Psoas muscle (tissue), 8 donors: ENCODE data around the gene YIPF3. TPM values are rescaled to one million over a fixed set of nuclear protein-coding genes. Genes with fewer than 3 reads are reported as not detected.
"Not testable (repeated sequence)": the region's sequence is repeated elsewhere in the genome, so short reads cannot be mapped to it uniquely, and the experiment has no call there.

Experiments
- ATAC-seq, 4 donors: fragments of 200-7000 bp; cut with Tn5 transposase; one replicate each; pipeline ENCODE4 v1.9.1; 2020; ENCODE audit warnings: moderate library complexity in 3 of 4, mild to moderate bottlenecking in 2 of 4
- DNase-seq, 2 donors: peaks; one replicate each; pipeline ENCODE4 v3.0.0-alpha.2; 2020
- H3K27ac ChIP-seq: fragments of 200-600 bp; one replicate; pipeline ENCODE4 v1.8.0; 2022
- H3K27me3 ChIP-seq, 3 donors: fragments of 200-600 bp in 1 of 3; one replicate each; pipeline versions ENCODE4 v1.6.1 to v1.8.0; 2013 to 2022; ENCODE audit warnings: low read length in 2 of 3, mild to moderate bottlenecking in 2 of 3, moderate library complexity in 1 of 3; ENCODE audit not compliant: insufficient read depth in 3 of 3
- H3K36me3 ChIP-seq, 2 donors: fragments of 200-600 bp in 1 of 2; one replicate each; pipeline versions ENCODE4 v1.6.1 to v1.8.0; 2013 to 2022; ENCODE audit warnings: low read depth in 1 of 2, mild to moderate bottlenecking in 1 of 2, moderate library complexity in 1 of 2; ENCODE audit not compliant: insufficient read depth in 1 of 2
- H3K4me1 ChIP-seq: fragments of 200-600 bp; one replicate; pipeline ENCODE4 v1.8.0; 2022
- H3K4me3 ChIP-seq: fragments of 200-600 bp; one replicate; pipeline ENCODE4 v1.8.0; 2022; ENCODE audit warnings: mild to moderate bottlenecking
- H3K9me3 ChIP-seq: fragments of 200-600 bp; one replicate; pipeline ENCODE4 v1.8.0; 2022
- CTCF ChIP-seq: fragments of 200-600 bp; IDR thresholded peaks from one replicate; pipeline ENCODE4 v1.8.0; 2022; ENCODE audit warnings: antibody characterized with exemption
- WGBS, 3 donors: extraction: QIAGEN DNeasy Blood & Tissue Kit; methylation state at CpG; one replicate each; pipeline versions ENCODE4 v1.1.6 to v1.1.7; 2013; 5-methylcytosine and 5-hydroxymethylcytosine counted together
- intact Hi-C, 2 donors: fragments of 100-400 bp; cut with DNase I; formaldehyde crosslinking; loops; one replicate each; pipeline versions ENCODE4 v1.11.0 to v1.14.2; 2022
- polyA plus RNA-seq, 3 donors: library from polyadenylated mRNA; stranded (reverse); fragments of 200-250 nt; gene quantifications; one replicate each; pipeline ENCODE4 v1.2.3, GENCODE V29; 2013
- total RNA-seq, 4 donors: library from RNA; stranded (reverse); fragmentation: NEBNext Ultra II Directional in 2 of 4; extraction: Animal tissue kit (Norgen Biotek cat#: 25700) in 2 of 4; gene quantifications; one replicate each; pipeline versions ENCODE4 v1.2.1 to v1.2.4, GENCODE V29; 2021 to 2023
- donor health status: healthy with polysubstance abuse.
- donor health status: DM: no; HTN: no; CAD: no; lungs with moderate emphysema.
- donor health status: Bipolar disorder and iron deficiency.
- donor health status: healthy.
- donor health status: DM: yes; HTN: yes; CAD: no.
- donor health status: DM: no; HTN: no; CAD: no.
- donor health status: DM: no; HTN: no; CAD: no.
- donor health status: DM: yes; HTN: yes; CAD: no.

YIPF3 gene
- total and polyA plus RNA-seq, 7 donors, result 57.7 to 91.5 (median 67.6) TPM

DNA sequence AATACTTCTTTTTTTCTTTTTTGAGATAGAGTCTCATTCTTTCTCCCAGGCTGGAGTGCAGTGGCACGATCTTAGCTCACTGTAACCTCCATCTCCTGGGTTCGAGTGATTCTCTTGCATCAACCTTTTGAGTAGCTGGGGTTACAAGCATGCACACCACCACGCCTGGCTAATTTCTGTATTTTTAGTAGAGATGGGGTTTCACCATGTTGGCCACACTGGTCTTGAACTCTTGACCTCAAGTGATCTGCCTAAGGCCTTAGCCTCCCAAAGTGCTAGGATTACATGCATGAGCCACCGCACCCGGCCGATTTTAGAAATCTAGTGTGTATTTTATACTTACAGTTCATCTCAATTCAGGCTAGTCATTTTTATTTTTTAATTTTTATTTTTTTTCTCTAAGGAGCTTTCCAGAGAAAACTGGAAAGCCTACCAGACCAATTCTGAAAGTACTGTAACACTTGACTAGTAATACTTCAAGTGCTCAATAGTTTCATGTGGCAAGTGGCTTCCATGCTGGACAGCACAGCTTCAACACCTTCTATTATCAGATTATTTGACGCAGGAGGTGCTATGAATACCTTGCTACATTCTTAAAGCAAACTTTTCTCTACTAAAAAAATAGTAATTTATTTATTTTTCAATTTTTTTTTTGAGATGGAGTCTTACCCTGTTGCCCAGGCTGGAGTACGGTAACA lies 25.2 kb upstream of the YIPF3 start:
- no peak for DNase-seq
- no peak for TF ChIP-seq CTCF
- ATAC-seq, result no peak
- Histone ChIP-seq H3K36me3 (peaks cover 3 to 96% of the 10 kb centered on the region in 2 donors), H3K4me1 (no peaks in the 10 kb centered on the region), H3K9me3 (no peaks in the 10 kb centered on the region), H3K27ac (no peak overlapping the region), H3K27me3 (no peaks in the 10 kb centered on the region), H3K4me3 (no peak overlapping the region)
- WGBS, 3 donors, result 90 to 96% (median 91%) methylated on average over 8 of the region's 8 CpGs
- intact Hi-C loops, result no loop called here

DNA sequence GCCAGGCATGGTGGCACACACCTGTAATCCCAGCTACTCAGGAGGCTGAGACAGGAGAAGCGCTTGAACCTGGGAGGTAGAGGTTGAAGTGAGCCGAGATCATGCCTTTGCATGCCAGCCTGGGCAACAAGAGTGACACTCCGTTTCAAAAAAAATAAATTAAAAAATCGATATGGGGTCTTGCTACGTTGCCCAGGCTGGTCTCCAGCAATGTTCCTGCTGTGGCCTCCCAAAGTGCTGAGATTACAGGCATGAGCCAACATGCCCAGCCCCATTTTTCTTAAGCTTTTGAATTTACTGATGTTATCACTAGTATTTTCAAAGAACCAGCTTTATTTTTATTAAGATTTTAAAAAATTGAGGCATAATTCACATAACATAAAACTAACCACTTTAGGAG lies 23.8 kb upstream of the YIPF3 start:
- no peak for TF ChIP-seq CTCF
- Histone ChIP-seq H3K4me1 (no peaks in the 10 kb centered on the region), H3K27me3 (no peaks in the 10 kb centered on the region), H3K27ac (no peak overlapping the region), H3K36me3 (peaks cover 1 to 93% of the 10 kb centered on the region in 2 donors), H3K4me3 (no peak overlapping the region), H3K9me3 (no peaks in the 10 kb centered on the region)
- DNase-seq (no peak), ATAC-seq (no peak)
- intact Hi-C loops, result no loop called here
- 97 to 98% (median 98%) methylated on average over 5 of the region's 5 CpGs for WGBS, 3 donors

DNA sequence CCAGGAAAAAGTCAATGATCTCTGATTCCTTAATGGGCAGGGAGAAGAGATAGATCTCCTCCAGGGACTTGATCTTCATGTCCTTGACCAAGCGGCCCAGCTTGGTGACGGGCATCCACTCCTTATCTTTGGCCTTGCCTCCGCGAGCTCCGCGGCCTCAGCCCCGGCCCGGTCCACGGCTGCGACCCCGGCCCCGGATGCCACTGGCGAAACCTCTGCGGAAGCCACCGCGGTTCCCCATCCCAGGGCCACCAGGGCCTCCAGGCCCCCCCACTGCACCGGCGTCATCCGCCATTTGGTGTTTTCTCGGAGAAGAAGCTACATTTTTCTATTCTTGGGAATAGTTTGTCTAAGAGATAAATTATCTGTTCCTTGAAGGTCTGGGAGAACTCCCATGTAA lies 22.7 kb upstream of the YIPF3 start:
- DNase-seq, ATAC-seq, H3K4me1 ChIP-seq, H3K9me3 ChIP-seq, H3K27ac ChIP-seq, H3K27me3 ChIP-seq, H3K4me3 ChIP-seq, intact Hi-C loops: not testable (repeated sequence)
- peaks cover 3 to 93% of the 10 kb centered on the region in 2 donors for H3K36me3 ChIP-seq
- 98 to 99% (median 98%) methylated on average over 18 to 20 of the region's 20 CpGs for WGBS, 3 donors

GRCh38 chr6:43538986-43539385 lies 22.3 kb upstream of the YIPF3 start:
- H3K4me3 ChIP-seq, H3K9me3 ChIP-seq, H3K27ac ChIP-seq, DNase-seq, ATAC-seq, intact Hi-C loops, H3K4me1 ChIP-seq, H3K27me3 ChIP-seq: not testable (repeated sequence)
- 94 to 99% (median 97%) methylated on average over 13 to 15 of the region's 17 CpGs for WGBS, 3 donors
- H3K36me3 ChIP-seq, result peaks cover 3 to 93% of the 10 kb centered on the region in 2 donors

DNA sequence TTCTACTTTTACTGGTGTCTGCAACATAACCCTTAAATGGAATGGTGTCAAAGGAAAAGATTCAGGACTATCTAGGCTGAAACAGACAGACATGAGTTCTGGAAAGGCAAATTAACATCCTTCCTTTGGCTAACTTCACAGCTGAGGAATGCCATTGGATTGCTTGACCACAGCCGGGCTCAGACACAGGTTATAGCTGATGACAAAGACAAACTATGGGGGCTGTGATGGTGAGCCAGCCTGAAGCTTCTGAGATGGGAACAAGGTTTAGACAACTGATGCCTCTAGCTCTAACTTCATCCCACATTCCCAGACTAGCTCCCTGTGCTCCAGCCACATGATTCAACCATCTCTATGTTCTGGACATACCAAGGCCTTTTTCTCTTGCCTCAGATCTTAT lies 15.5 kb upstream of the YIPF3 start:
- TF ChIP-seq CTCF, result no peak
- WGBS, 3 donors, result 52 to 80% (median 57%) methylated on average over 1 of the region's 1 CpG
- Histone ChIP-seq H3K36me3 (peaks cover 16 to 93% of the 10 kb centered on the region in 2 donors), H3K27ac (no peak overlapping the region), H3K9me3 (no peaks in the 10 kb centered on the region), H3K4me3 (no peak overlapping the region), H3K27me3 (no peaks in the 10 kb centered on the region), H3K4me1 (no peaks in the 10 kb centered on the region)
- intact Hi-C loops, result no loop called here
- no peak for DNase-seq
- ATAC-seq, result no peak
